ENCODE data around the gene CD226.

CD226 gene

GRCh38 chr18:69845593-69846506 is 101.8 kb downstream of the CD226 start:
- ATAC-seq (ENCODE audit: insufficient read depth, low read depth), result no peak
- Histone ChIP-seq H3K36me3 (ENCODE audit: insufficient read depth, low read length) (no peaks in the 10 kb centered on the region), H3K79me2 (ENCODE audit: insufficient read depth, low read length) (no peaks in the 10 kb centered on the region), H3K4me3 (ENCODE audit: low read depth in 1 of 2, low read length in 2 of 2) (no peak overlapping the region), H4K20me1 (ENCODE audit: insufficient read depth, low read length) (no peaks in the 10 kb centered on the region), H3K4me1 (ENCODE audit: insufficient read depth, low read length) (no peaks in the 10 kb centered on the region), H3K27me3 (ENCODE audit: insufficient read depth, low read length, poor library complexity) (no peaks in the 10 kb centered on the region), H3K9me3 (ENCODE audit: insufficient read depth, low read length, severe bottlenecking) (no peaks in the 10 kb centered on the region), H3K27ac (ENCODE audit: low read length) (no peak overlapping the region), H3K4me2 (ENCODE audit: insufficient read depth, low read length) (no peak overlapping the region), H2AFZ (ENCODE audit: low read depth, low read length) (no peak overlapping the region), H3K9ac (ENCODE audit: low read depth, low read length) (no peak overlapping the region)
- no peak for DNase-seq
- no peak for TF ChIP-seq EZH2 (IDR thresholded peaks at IDR 0.05; ENCODE audit: borderline replicate concordance, low read depth, low read length, severe bottlenecking)
- TF ChIP-seq, protein P1, sequence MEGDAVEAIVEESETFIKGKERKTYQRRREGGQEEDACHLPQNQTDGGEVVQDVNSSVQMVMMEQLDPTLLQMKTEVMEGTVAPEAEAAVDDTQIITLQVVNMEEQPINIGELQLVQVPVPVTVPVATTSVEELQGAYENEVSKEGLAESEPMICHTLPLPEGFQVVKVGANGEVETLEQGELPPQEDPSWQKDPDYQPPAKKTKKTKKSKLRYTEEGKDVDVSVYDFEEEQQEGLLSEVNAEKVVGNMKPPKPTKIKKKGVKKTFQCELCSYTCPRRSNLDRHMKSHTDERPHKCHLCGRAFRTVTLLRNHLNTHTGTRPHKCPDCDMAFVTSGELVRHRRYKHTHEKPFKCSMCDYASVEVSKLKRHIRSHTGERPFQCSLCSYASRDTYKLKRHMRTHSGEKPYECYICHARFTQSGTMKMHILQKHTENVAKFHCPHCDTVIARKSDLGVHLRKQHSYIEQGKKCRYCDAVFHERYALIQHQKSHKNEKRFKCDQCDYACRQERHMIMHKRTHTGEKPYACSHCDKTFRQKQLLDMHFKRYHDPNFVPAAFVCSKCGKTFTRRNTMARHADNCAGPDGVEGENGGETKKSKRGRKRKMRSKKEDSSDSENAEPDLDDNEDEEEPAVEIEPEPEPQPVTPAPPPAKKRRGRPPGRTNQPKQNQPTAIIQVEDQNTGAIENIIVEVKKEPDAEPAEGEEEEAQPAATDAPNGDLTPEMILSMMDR (IDR thresholded peaks at IDR 0.05; ENCODE audit: borderline replicate concordance, extremely low read depth, low read length, poor library complexity, severe bottlenecking), result peak; percentile 23

DNA sequence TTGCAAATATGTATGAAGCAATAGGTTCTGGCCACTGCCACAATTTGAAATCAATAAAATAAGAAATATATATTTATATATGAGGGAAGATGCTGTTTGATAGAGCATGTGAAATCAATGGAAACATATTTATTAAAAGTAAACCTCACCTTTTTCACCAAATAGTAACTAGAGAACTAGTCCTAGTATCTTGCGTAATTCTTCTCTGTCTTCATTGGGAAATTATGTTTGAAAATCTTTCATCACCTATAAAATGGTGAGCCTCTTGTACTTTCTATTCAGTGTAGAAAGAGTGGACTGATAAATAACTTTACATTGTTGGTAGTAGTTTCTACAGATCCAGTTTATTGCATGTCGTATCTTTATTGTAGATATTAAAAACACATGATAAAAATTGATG is 103.0 kb downstream of the CD226 start:
- Histone ChIP-seq H3K27me3 (ENCODE audit: insufficient read depth, low read length, poor library complexity) (no peaks in the 10 kb centered on the region), H3K4me3 (ENCODE audit: low read depth in 1 of 2, low read length in 2 of 2) (no peak overlapping the region), H3K36me3 (ENCODE audit: insufficient read depth, low read length) (no peaks in the 10 kb centered on the region), H3K79me2 (ENCODE audit: insufficient read depth, low read length) (no peaks in the 10 kb centered on the region), H3K4me2 (ENCODE audit: insufficient read depth, low read length) (no peak overlapping the region), H3K27ac (ENCODE audit: low read length) (no peak overlapping the region), H4K20me1 (ENCODE audit: insufficient read depth, low read length) (no peaks in the 10 kb centered on the region), H2AFZ (ENCODE audit: low read depth, low read length) (no peak overlapping the region), H3K9me3 (ENCODE audit: insufficient read depth, low read length, severe bottlenecking) (no peaks in the 10 kb centered on the region), H3K9ac (ENCODE audit: low read depth, low read length) (no peak overlapping the region), H3K4me1 (ENCODE audit: insufficient read depth, low read length) (no peaks in the 10 kb centered on the region)
- ATAC-seq (ENCODE audit: insufficient read depth, low read depth) (no peak), DNase-seq (no peak)
- TF ChIP-seq, protein P1 (IDR thresholded peaks at IDR 0.05; ENCODE audit: borderline replicate concordance, extremely low read depth, low read length, poor library complexity, severe bottlenecking), result no peak
- TF ChIP-seq EZH2 (IDR thresholded peaks at IDR 0.05; ENCODE audit: borderline replicate concordance, low read depth, low read length, severe bottlenecking), result no peak

- H3K4me1 ChIP-seq (ENCODE audit: insufficient read depth, low read length), result no peaks in the 10 kb centered on the region
- no peak overlapping the region for H3K9ac ChIP-seq (ENCODE audit: low read depth, low read length)
- ATAC-seq (ENCODE audit: insufficient read depth, low read depth) (no peak), DNase-seq (no peak)
- H4K20me1 ChIP-seq (ENCODE audit: insufficient read depth, low read length), result no peaks in the 10 kb centered on the region
- H3K4me2 ChIP-seq (ENCODE audit: insufficient read depth, low read length), result no peak overlapping the region
- TF ChIP-seq, protein P1 (IDR thresholded peaks at IDR 0.05; ENCODE audit: borderline replicate concordance, extremely low read depth, low read length, poor library complexity, severe bottlenecking), result no peak
- TF ChIP-seq EZH2 (IDR thresholded peaks at IDR 0.05; ENCODE audit: borderline replicate concordance, low read depth, low read length, severe bottlenecking), result no peak
- no peak overlapping the region for H3K27ac ChIP-seq (ENCODE audit: low read length)
- H3K36me3 ChIP-seq (ENCODE audit: insufficient read depth, low read length), result no peaks in the 10 kb centered on the region
- H3K4me3 ChIP-seq (ENCODE audit: low read depth in 1 of 2, low read length in 2 of 2), result no peak overlapping the region
- H3K79me2 ChIP-seq (ENCODE audit: insufficient read depth, low read length), result no peaks in the 10 kb centered on the region
- H3K27me3 ChIP-seq (ENCODE audit: insufficient read depth, low read length, poor library complexity), result no peaks in the 10 kb centered on the region
- no peaks in the 10 kb centered on the region for H3K9me3 ChIP-seq (ENCODE audit: insufficient read depth, low read length, severe bottlenecking)
- H2AFZ ChIP-seq (ENCODE audit: low read depth, low read length), result no peak overlapping the region
Observed at GRCh38 chr18:69843015-69843414, 104.7 kb downstream of the CD226 start.
